Small intestine (tissue), 7 donors: ENCODE results near the gene CAMK1D. TPM values are rescaled to one million over a fixed set of nuclear protein-coding genes. Genes with fewer than 3 reads are reported as not detected.

Experiments
- DNase-seq, 2 donors: peaks; one replicate each; pipeline versions ENCODE4 v3.0.0 to v3.0.0-alpha.2; 2013
- FAIRE-seq: peaks from 2 replicates; lab custom pipeline; 2012; peaks lifted over from hg19 to GRCh38; lab: Jason Lieb, UNC
- H3K27ac ChIP-seq, 3 donors: one replicate each; pipeline ENCODE4 v1.5.1; 2013; ENCODE audit warnings: low read length in 2 of 3, mild to moderate bottlenecking in 2 of 3, control low read depth in 1 of 3, inconsistent platforms in 1 of 3, low read depth in 1 of 3, moderate library complexity in 1 of 3
- H3K27me3 ChIP-seq, 3 donors: one replicate each; pipeline ENCODE4 v1.6.1; 2013; ENCODE audit warnings: low read length in 3 of 3, inconsistent platforms in 1 of 3; ENCODE audit not compliant: control insufficient read depth in 3 of 3, insufficient read depth in 3 of 3
- H3K36me3 ChIP-seq, 3 donors: one replicate each; pipeline ENCODE4 v1.6.1; 2013; ENCODE audit warnings: low read length in 3 of 3, inconsistent platforms in 1 of 3, low read depth in 1 of 3, mild to moderate bottlenecking in 1 of 3, moderate library complexity in 1 of 3; ENCODE audit not compliant: control insufficient read depth in 3 of 3, insufficient read depth in 2 of 3
- H3K4me1 ChIP-seq, 3 donors: one replicate each; pipeline ENCODE4 v1.6.1; 2013; ENCODE audit warnings: low read length in 2 of 3, inconsistent platforms in 1 of 3, low read depth in 1 of 3, mild to moderate bottlenecking in 1 of 3, moderate library complexity in 1 of 3; ENCODE audit not compliant: control insufficient read depth in 3 of 3, insufficient read depth in 2 of 3
- H3K4me3 ChIP-seq, 3 donors: one replicate each; pipeline ENCODE4 v1.5.1; 2013; ENCODE audit warnings: low read length in 3 of 3, control low read depth in 1 of 3, inconsistent platforms in 1 of 3, low read depth in 1 of 3, mild to moderate bottlenecking in 1 of 3, moderate library complexity in 1 of 3
- H3K9me3 ChIP-seq, 2 donors: one replicate each; pipeline ENCODE4 v1.6.1; 2013; ENCODE audit warnings: low read depth in 1 of 2, low read length in 1 of 2; ENCODE audit not compliant: control insufficient read depth in 2 of 2, insufficient read depth in 1 of 2
- WGBS, 3 donors: extraction: QIAGEN DNeasy Blood & Tissue Kit; methylation state at CpG; one replicate each; pipeline ENCODE4 v1.1.7; 2013; 5-methylcytosine and 5-hydroxymethylcytosine counted together
- polyA plus RNA-seq, 4 donors: library from polyadenylated mRNA; stranded (reverse) in 3 of 4; unstranded in 1 of 4; fragments of 200-250 nt in 3 of 4; fragments of 120-200 nt in 1 of 4; gene quantifications; one replicate each; pipeline versions ENCODE4 v1.2.1 to v1.2.3, GENCODE V29; 2013
- donor health status: healthy with polysubstance abuse.
- donor health status: control.
- donor health status: control.
- donor health status: Bipolar disorder and iron deficiency.
- donor health status: healthy.

Gene CAMK1D
- polyA plus RNA-seq, 4 donors = 0.45 to 9.7 (median 3.8) TPM

- H3K9me3 ChIP-seq = peaks cover 0 to 2% of the 10 kb centered on the region in 2 donors
- H3K27me3 ChIP-seq = no peaks in the 10 kb centered on the region
- 95 to 97% (median 97%) methylated on average over 1 of the region's 1 CpG for WGBS, 3 donors
- H3K4me1 ChIP-seq = no peaks in the 10 kb centered on the region
- H3K36me3 ChIP-seq = no peaks in the 10 kb centered on the region
- no peak overlapping the region for H3K4me3 ChIP-seq
- no peak for DNase-seq
- H3K27ac ChIP-seq = no peak overlapping the region
- no peak for FAIRE-seq
Measured at GRCh38 chr10:12518024-12518423, 168.7 kb downstream of the CAMK1D start.

- Histone ChIP-seq H3K9me3 (peaks cover 0 to 12% of the 10 kb centered on the region in 2 donors), H3K4me3 (no peak overlapping the region), H3K36me3 (no peaks in the 10 kb centered on the region), H3K4me1 (no peaks in the 10 kb centered on the region), H3K27me3 (no peaks in the 10 kb centered on the region), H3K27ac (no peak overlapping the region)
- no peak for DNase-seq
- peak; percentile 51 for FAIRE-seq
- WGBS, 3 donors = 68 to 78% (median 73%) methylated on average over 1 of the region's 1 CpG
Measured at GRCh38 chr10:12521423-12521822, 172.1 kb downstream of the CAMK1D start.

- 89 to 96% (median 91%) methylated on average over 5 of the region's 5 CpGs for WGBS, 3 donors
- H3K9me3 ChIP-seq = peaks cover 0 to 10% of the 10 kb centered on the region in 2 donors
- H3K27me3 ChIP-seq = no peaks in the 10 kb centered on the region
- no peak overlapping the region for H3K4me3 ChIP-seq
- H3K27ac ChIP-seq = no peak overlapping the region
- FAIRE-seq = no peak
- no peak for DNase-seq
- no peaks in the 10 kb centered on the region for H3K4me1 ChIP-seq
- H3K36me3 ChIP-seq = no peaks in the 10 kb centered on the region
Measured at GRCh38 chr10:12526311-12526710, 177.0 kb downstream of the CAMK1D start.

- Histone ChIP-seq H3K27ac (no peak overlapping the region), H3K36me3 (no peaks in the 10 kb centered on the region), H3K9me3 (no peaks in the 10 kb centered on the region), H3K4me1 (no peaks in the 10 kb centered on the region), H3K4me3 (no peak overlapping the region), H3K27me3 (no peaks in the 10 kb centered on the region)
- no peak for FAIRE-seq
- 81 to 94% (median 83%) methylated on average over 9 of the region's 9 CpGs for WGBS, 3 donors
- DNase-seq = no peak
Measured at GRCh38 chr10:12529976-12530375, 180.6 kb downstream of the CAMK1D start.

DNA sequence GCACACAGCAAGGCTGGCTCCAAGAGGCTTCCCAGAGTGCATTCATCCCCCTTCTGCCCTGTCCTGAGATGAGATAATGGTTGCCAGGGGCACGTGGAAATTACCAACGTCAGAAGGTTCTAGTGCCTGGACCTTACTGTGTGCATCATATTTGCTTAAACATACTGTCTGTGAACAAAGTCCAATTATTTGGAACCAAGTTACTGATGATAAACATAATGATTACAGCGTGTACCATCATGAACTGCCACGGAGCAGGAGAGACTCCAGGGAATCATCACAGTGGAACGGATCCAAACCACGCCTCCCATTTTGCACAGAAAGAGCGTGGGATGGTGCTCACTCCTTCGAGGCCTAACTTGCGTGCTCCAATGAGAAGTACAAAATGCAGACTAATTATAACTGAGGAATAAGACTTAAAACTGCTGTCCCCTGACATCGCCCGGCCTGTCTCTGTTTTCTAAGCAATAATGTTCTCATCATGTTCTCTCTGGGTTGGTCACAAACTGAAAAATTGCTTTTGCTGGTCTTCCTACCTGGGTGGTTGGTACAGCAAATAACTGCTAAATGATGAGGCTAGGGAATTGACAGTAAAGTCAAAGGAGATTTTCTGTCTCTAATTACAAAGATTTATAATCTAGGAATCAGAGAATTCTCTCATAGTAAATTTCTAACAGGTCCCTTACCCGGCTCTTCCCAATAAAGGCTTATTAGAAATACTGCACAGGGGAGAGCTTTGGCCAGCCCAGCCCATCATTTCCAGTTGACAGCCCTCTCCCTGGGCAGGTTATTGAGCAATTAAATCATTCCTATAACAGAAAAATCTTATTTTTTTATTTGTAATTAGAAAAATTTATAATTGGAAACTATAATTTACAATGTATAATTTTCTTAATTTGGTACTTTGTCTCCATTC, 182.2 kb downstream of the CAMK1D start:
- Histone ChIP-seq H3K27me3 (no peaks in the 10 kb centered on the region), H3K9me3 (no peaks in the 10 kb centered on the region), H3K27ac (peak overlapping the region in 1 of 3 donors; percentile 17), H3K4me3 (no peak overlapping the region), H3K4me1 (no peaks in the 10 kb centered on the region), H3K36me3 (no peaks in the 10 kb centered on the region)
- 49 to 65% (median 60%) methylated on average over 12 of the region's 12 CpGs for WGBS, 3 donors
- FAIRE-seq (no peak), DNase-seq (peak; percentile 12 to 32)

DNA sequence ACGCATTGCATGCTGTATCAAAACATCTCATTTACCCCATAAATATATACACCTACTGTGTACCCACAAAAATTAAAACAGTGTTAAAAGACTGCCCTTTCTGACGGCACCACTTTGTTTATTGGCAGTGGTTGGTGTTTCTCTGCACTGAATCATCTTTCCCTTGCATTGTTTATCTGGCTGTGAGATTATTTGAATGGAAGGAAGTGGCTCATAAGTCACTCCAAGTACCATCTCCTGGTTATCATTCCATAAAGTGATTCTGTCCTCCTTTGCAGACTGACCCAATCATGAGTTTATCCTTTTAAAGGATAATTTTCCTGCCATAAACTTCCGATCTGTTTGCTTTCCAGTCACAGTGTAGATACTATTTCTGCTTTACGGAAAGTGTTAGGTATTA, 183.8 kb downstream of the CAMK1D start:
- H3K27ac ChIP-seq = no peak overlapping the region
- no peaks in the 10 kb centered on the region for H3K27me3 ChIP-seq
- DNase-seq = no peak
- H3K36me3 ChIP-seq = no peaks in the 10 kb centered on the region
- no peaks in the 10 kb centered on the region for H3K4me1 ChIP-seq
- H3K4me3 ChIP-seq = no peak overlapping the region
- 86 to 91% (median 86%) methylated on average over 4 of the region's 4 CpGs for WGBS, 3 donors
- no peaks in the 10 kb centered on the region for H3K9me3 ChIP-seq
- FAIRE-seq = no peak

DNA sequence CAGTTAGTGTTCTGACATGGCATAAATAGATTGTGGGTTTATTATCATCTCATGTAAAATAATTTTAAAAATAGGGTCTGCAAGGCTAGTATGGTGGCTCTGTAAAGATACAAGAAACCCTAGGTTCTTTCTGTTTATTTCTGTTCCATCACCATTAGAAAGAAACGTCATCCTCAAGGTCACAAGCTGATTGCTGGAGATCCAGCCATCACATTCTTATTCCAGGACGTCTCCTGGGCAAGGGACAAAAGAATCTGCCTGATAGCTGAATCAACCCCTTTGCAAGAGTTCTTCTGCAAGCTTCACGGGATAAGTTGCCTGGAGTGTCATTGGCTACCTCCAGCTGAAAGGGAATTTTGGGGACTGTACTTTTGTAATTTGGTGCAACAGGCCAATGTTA, 184.4 kb downstream of the CAMK1D start:
- no peak for FAIRE-seq
- no peak overlapping the region for H3K4me3 ChIP-seq

GRCh38 chr10:12534824-12535223, 185.5 kb downstream of the CAMK1D start:
- no peak for FAIRE-seq
- no peak for DNase-seq
- Histone ChIP-seq H3K9me3 (no peaks in the 10 kb centered on the region), H3K4me1 (no peaks in the 10 kb centered on the region), H3K27ac (no peak overlapping the region), H3K27me3 (no peaks in the 10 kb centered on the region), H3K4me3 (no peak overlapping the region), H3K36me3 (no peaks in the 10 kb centered on the region)
- 74 to 84% (median 84%) methylated on average over 9 of the region's 9 CpGs for WGBS, 3 donors

More for the DNA sequence above, 184.4 kb downstream of the CAMK1D start:
- no peaks in the 10 kb centered on the region for H3K9me3 ChIP-seq
- H3K4me1 ChIP-seq = no peaks in the 10 kb centered on the region
- H3K27me3 ChIP-seq = no peaks in the 10 kb centered on the region
- H3K27ac ChIP-seq = no peak overlapping the region
- 90 to 94% (median 90%) methylated on average over 3 of the region's 3 CpGs for WGBS, 3 donors
- no peak for DNase-seq
- H3K36me3 ChIP-seq = no peaks in the 10 kb centered on the region
